Stimulated activated naive CD4-positive, alpha-beta T cell (primary cell): Measurements from ENCODE around the gene SPRED1.
"Not testable (repeated sequence)": the region's sequence is repeated elsewhere in the genome, so short reads cannot be mapped to it uniquely, and the experiment has no call there.

ENCODE experiments used
- DNase-seq, 6 experiments: peaks; one replicate each; lab custom pipeline; 2025; lab: John Stamatoyannopoulos, UW

Gene SPRED1

DNA sequence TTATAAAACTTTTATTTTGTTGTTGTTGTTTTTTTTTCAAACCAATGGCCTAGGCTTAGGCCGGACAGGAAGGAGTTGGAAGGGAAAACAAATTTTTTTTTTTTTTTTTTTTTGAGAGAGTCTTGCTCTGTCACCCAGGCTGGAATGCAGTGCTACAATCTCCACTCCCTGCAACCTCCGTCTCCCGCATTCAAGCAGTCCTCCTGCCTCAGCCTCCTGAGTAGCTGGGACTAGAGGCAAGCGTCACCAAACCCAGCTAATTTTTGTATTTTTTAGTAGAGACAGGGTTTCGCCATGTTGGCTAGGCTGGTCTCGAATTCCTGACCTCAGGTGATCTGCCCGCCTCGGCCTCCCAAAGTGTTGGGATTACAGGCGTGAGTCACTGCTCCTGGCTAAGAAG, 15.6 kb upstream of the SPRED1 start:
- not testable (repeated sequence) for DNase-seq

DNA sequence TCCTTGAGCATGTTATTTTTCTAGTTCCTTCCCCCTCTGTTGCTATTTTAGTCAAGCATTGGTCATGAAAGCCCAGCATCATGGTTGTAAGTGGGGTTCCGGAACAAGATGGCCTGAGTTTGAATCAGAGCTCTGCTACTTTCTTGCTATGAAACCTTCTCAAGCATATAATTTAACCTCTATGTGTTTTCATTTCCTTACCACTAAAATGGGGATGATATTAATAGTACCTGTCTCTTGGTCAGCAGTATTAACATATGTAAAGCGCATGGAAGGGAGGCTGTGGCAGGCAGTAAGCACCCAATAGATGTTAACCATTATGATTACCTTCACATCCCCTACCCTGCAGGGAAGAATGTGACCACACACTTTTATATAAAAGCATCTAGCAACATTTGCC, 14.3 kb upstream of the SPRED1 start:
- no peak for DNase-seq

DNA sequence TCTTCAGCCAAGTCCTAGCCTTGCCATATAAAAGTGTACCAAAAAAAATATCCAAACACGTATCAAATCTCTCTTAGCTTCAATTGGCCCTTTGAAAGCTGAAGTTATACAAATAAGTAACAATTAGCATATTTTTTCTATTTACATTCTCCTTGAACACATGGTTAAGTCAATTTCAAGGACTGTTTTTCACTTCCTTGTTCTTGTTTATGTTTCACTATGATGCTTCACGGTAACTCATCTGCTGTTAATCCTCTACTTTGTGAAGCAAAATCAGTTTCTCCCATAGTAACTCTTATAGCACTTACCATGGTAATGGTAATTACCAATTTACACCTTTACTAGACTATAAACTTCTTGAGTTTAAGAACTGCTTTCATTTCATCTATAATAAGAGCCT, 10.6 kb upstream of the SPRED1 start:
- DNase-seq, result no peak

DNA sequence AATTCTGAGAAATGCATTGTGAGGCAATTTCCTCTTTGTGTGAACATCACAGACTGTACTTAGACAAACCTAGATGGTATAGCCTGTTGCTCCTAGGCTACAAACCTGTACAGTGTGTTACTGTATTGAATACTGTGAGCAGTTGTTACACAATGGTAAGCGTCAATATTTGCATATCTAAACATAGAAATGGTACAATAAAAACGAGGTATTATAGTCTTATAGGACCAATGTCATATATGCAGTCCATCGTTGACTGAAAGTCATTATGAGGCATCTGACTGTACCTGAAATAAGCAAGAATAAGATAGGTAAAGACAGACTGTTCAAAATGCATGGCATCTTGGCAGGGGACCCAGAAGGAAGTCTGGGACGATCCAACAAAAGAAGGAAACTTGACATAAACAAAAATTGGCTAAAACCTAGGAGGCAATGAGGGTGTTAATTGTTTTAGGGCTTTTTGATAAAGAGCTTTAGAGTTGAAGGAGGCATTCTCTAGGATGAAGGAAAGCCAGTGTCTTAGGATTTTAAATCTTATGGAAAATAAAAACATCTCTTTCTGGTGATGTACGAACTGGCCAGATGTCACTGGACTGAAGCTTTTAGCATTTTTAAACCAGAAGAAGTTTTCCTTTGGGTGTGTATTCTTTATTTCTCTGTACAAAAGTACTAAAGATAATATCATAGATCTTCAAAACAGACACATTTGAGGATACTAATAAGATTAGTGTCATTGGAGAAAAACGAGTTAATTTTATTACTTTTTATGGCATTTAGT, 9.2 kb upstream of the SPRED1 start:
- no peak for DNase-seq

DNA sequence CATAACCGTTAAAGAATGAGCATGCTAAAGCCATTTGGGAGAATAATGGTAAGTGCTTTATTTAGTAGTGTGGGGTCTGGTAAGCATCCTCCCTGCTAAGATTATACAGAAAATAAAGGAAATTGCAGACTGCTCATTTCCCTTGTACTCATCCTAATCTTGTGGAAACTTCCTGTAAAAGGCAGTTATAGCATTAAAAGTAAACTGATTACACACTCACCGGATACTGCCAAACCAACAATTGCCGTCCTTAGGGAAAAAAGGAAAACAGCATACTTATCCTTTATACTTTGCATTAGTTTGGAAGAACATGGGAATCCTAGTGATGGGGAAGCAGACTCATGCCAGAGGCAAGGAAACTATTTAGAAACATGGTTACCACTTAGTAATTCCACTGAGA, 5.3 kb upstream of the SPRED1 start:
- DNase-seq, result no peak

DNA sequence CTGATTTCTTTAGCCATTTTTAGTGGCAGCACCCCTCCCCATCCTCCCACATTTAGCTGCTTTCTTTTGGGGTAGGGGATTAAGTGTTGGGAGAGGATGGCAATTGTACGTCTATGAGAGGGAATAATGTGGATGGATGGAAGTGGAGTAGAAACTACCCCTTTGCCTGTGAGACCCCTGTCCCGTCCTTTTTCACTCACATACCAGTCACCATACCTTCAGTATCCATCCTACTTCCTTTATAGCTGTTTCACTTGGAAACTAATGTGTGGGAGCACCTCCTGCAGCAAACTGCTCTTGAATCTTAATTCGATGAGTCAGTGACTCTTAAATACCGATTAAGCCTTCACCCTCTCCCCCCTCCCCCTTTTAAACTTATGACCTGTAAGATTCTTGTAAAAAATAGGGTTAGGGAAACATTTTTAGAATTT, 730 bp downstream of the SPRED1 start:
- no peak for DNase-seq

DNA sequence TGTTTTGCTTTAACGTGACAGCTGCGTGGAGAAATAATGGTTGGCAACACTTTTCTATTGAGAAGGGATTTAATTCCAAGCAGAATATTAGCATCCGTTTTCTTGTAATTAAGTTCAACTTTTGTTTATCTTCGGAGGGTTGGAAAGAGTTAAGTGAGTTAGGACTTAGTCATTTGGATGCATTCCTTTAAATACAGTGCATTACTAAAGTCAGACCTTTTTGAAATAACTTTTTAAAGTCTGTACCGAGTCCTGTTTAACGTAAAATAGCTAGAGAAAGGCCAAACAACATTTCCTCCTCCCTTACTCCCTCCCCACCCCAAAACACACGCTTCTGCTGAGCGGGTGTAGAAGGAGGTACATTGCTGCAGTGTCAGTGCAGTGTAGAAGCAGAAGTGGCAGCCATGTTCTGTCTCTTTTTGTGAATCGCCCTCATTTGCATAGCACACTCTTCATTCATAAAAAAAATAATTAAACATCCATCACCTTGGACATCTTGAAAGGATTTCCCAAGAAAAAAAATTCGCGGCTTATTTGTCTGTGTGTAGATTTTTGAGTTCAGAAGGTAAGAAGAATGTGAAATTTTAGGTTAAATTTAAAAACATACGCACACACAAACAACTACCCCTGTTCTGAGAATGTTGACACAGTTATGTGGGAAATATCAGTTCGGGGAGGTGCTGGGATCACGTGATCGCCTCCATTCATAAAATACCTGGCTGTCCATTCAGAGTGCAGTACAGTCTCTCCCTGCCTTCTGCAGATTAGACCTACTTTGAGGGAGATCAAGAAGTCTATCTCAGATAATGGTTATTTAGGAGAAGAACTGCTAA, 1.6 kb downstream of the SPRED1 start:
- peak in 4 of 6 experiments; percentile 13 to 68 (median 40) for DNase-seq

DNA sequence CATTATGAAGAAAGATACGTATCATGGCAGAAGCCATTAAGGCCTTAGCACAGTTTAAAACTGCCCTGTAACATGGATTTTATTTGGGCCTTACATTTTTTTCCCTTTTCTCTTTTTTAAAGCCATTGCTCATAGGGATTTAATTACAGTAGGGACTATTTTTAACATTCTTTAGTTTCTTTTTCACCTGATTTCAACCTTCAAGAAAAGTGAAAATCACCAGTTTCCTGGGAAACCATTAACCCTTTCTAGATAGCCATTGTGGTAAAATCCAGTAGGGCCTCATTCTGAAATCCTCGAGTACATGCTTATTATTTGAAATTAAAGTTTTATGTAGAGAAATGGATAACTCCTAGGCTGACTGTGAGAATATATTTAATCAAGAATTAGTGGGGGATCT, 3.1 kb downstream of the SPRED1 start:
- no peak for DNase-seq

DNA sequence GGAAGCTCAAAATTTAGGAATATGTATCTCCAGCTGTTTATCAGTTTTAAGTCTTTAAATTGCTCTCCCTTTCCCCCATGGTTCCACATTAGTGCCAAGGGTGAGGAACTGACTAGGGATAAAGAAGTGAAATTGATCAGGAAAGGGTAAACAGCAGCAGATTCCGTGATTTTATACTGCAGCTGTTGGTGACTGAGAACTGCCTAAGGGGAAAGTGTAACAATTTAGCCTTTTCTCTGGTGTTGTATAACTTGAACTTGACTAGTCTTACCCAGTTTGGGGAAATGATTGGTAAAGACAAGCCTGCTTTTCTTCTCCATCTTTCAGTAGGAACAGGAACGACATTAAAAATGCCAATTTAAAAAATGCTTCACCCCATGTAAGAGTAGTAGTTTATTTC, 5.0 kb downstream of the SPRED1 start:
- no peak for DNase-seq

DNA sequence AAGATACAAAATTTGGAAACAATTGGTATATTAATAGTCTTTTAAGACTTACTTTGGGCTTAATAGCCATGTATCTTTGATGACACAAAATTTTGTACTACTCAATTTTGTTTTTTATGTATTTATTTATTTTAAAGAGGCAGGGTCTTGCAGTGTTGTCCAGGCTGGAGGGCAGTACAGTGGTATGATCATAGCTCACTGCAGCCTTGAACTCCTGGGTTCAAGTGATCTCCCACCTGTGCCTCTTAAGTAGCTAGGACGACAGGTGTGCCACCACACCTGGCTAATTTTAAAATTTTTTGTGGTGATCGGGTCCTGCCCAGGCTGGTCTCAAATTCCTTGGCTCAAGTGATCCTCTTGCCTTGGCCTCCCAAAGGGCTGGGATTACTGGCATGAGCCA, 6.5 kb downstream of the SPRED1 start:
- DNase-seq, result no peak

DNA sequence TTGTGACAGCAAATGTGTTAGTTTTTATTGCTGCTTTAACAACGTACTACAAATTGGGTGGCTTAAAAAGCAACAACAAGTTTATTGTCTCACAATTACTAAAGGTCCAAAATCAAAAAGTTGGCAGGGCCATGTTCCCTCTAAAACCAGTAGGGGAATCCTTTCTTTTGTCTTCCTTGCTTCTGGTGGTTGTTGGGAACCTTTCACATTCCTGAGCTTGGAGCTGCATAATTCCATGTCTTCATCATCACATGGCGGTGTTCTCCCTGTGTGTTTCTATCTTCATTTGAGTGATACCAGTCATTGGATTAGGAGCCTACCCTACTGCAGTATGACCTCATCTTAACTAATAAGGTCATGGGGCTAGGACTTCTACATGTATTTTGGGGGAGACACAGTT, 7.4 kb downstream of the SPRED1 start:
- no peak for DNase-seq

DNA sequence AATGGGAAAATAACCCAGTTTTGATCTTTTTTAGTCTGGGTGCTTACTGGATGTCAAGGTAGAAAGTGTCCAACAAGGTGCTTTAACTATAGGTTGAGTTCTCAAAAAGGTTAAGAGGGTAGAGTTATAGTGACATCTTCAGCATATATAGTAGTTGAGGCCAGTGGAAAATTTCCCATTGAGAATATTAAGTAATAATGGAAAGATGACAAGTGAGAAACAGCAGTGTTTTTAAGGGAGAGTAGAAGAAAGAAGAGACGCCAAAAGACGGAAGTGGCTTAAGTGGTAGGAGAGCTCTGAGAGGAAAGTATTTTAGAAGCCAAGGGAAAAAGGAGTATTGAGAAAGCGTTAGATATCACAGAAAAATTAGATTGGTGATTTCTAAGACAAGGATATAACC, 10.6 kb downstream of the SPRED1 start:
- no peak for DNase-seq

DNA sequence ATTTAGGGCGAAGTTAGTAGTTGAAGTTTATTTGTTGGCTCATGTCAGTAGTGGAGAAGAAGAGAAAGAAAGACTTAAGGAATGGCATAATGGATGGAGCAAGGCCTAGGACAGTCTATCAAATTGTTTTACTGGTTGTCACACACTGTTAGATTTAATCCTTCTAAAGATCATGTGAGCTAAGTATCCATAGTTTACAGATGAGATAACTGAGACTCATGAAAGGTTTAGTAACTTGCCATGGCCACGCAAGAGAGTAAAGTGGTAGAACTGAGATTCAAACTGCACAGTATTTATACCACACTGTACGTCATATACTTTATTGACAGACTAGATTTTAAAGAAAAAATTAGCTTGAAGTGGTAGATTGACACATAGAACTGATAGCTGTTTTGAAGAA, 11.4 kb downstream of the SPRED1 start:
- no peak for DNase-seq

DNA sequence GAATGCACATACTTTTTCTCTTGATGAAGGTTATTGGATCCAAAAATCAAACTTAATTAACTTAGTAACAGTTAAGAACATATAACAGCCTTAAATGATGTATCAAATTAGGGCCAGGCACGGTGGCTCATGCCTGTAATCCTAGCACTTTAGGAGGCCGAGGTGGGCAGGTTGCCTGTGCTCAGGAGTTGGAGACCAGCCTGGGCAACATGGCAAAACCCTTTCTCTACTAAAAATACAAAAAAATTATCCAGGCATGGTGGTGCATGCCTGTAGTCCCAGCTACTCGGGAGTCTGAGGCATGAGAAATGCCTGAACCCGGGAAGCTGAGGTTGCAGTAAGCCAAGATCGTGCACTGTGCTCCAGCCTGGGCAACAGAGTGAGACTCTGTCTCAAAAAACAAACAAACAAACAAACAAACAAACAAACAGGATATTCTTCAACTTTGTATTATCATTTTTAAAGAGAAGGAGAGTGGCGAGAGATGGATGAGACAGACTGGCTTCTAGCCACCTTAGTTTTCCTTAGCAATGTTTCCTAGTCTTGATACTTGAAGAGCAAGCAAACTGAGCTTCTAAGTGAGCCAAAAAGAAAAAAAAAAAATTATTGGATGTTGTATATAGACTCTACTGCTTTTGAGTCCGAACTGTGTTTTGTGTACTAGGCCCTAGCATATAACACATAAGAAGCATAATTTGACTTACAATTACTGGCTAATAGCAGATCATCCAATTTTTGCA, 13.8 kb downstream of the SPRED1 start:
- no peak for DNase-seq

DNA sequence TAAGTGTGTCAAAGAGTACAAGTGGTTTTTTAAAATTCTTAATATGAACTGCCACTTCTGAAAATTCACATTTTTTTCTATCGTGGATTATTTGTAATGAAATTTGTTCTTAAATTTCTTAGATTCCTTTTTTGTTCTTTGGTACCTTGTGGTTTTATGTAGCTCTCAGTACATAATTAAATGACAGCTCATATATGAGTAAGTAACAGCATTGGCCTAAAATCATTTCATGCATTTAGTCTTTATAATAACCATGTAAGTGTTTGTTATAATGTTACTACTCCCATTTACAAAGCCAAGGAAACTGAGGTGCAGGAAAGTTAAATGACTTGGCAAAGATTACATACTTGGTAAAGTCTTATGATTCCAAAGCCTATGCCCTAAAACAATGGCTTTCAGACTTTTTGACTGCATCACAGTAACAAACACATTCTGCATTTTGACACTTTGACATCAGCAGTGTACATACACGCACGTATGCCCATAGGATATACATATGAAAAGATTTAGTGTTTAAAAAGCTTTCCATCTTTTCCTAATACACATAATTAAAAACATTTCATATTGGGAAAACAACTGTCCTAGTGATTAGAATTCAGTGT, 14.9 kb downstream of the SPRED1 start:
- no peak for DNase-seq

DNA sequence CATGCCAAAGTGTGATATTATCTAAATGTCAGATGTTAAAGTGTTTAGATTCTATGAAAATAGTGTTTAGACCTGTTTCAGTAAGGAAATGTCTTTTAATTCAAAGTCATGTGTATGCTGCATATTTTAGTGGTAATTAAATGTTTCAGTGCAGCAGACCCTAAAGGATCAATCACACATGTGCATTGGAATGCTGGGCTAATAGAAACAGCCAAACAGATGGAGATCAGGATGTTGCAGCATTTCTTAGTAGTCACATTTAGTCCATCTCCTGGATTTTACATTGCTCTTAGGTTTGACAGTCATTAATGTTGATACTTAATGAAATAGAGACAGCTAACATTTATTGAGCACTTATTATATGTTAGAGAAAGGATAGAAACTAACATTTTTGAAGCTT, 18.5 kb downstream of the SPRED1 start:
- DNase-seq, result no peak

DNA sequence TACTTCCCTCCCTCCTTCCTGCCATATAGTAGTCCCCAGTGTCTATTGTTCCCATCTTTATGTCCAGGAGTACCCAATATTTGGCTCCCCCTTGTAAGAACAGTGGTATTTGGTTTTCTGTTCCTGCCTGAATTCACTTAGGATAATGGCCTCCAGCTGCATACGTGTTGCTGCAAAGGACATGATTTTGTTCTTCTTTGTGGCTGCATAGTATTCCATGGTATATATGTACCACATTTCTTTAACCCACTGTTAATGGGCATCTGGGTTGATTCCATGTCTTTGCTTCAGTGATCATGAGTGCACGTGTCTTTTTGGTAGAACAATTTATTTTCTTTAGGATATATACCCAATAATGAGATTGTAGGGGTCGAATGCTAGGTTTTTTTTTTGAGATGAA, 19.3 kb downstream of the SPRED1 start:
- DNase-seq, result no peak

DNA sequence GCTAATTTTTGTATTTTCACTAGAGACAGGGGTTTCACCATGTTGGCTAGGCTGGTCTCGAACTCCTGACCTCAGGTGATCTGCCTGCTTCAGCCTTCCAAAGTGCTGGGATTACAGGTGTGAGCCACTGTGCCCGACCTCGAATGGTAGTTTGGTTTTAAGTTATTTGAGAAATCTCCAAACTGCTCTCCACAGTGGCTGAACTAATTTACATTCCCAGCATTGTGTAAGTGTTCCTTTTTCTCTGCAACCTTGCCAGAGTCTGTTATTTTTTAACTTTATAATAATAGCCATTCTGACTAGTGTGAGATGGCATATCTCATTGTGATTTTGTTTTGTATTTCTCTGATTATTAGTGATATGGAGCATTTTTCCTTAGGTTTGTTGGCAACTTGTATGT, 19.8 kb downstream of the SPRED1 start:
- DNase-seq, result not testable (repeated sequence)

DNA sequence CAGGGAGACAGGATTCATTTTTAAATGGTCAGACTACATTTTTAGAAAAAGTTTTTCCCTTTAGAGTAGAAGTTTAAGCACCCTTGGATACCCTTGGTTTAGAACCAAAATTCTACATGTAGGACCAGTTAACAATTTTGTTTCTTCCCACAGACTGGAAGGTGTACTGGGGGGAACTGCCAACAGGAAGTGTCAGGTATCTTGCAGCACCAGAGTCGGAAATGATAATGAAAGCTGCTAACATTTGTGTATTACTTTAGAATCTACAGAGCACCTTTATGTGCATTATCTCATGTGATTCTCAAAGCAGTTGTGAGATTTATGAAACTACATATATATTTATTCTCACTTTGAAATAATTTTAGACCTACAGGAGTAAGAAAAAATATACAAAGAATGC, 21.5 kb downstream of the SPRED1 start:
- DNase-seq, result no peak

DNA sequence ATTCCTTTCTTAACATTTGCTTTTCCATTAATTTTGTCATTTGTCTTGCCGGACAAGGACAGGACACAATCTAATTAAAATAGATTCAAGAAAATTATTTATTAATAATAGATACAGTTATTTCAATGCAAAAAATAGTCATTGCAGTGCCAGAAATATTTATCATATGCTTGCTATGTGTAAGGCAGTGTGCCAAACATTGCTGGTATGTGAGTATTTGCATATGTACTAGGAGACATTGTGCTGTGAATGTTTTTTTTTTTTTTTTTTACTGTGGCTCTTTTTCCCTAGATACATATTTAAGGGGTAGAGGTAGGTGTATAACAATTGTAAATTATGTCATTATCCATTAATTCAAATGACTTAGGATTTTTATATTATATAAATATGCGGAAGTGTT, 23.3 kb downstream of the SPRED1 start:
- no peak for DNase-seq

DNA sequence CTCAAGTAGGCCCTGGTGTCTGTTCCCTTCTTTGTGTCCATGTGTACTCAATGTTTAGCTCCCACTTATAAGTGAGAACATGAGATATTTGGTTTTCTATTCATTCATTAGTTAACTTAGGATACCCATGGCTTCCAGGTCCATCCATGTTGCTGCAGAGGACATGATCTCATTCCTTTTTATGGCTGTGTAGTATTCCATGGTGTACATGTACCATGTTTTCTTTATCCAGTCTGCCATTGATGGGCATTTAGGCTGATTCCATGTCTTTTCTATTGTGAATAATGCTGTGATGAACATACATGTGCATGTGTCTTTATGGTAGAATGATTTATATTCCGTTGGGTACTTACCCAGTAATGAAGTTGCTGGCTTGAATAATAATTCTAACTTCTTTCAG, 24.6 kb downstream of the SPRED1 start:
- DNase-seq, result not testable (repeated sequence)

DNA sequence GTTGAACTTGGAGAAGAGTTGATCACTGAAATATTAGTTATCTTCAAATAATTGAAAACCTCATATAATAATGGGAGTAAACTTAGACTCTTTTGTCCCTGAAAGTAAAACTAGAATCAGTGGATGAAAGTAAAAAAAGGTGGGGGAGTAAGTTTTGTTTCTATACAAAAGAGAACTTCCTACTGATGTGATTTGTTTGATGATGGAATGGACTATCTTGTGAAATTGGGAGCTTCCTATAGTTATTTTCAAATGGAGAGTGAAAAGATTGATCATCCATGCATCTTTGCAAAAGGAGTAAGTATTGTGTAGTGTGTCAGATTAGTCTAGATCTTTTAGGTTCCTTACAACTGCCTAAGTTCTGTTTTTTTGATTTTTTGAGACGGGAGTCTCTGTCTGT, 28.4 kb downstream of the SPRED1 start:
- DNase-seq, result no peak
